ENCODE results near the gene ABHD2.

GRCh38 chr15:89155122-89155521 lies 66.9 kb downstream of the ABHD2 start:
- TF ChIP-seq CTCF (IDR thresholded peaks at IDR 0.05) (no peak), POLR2A (IDR thresholded peaks at IDR 0.05) (no peak)
